GM12878 (cell line): Measurements from ENCODE around the gene ACTMAP. TPM values are rescaled to one million over a fixed set of nuclear protein-coding genes. Genes with fewer than 3 reads are reported as not detected.
A peak's percentile ranks its signal among the peaks of the same experiment; 100 is the strongest.

Experiments
- BACH1 ChIP-seq: fragments of 450-650 bp; IDR thresholded peaks from 2 replicates; pipeline ENCODE4 v1.6.1; 2017; ENCODE audit warnings: mild to moderate bottlenecking, borderline replicate concordance
- E2F4 ChIP-seq: IDR thresholded peaks from 2 replicates; pipeline ENCODE4 v1.6.1; 2012; ENCODE audit warnings: low read depth, low read length, improper control_type of control experiment
- KAT2A ChIP-seq: conservative IDR thresholded peaks from 2 replicates; pipeline ENCODE4 v1.6.1; 2011; ENCODE audit warnings: low read depth, low read length; ENCODE audit not compliant: control insufficient read depth
- MTA2 ChIP-seq: fragments of 450-650 bp; IDR thresholded peaks from 2 replicates; pipeline ENCODE4 v1.6.1; 2016; ENCODE audit warnings: low read depth, mild to moderate bottlenecking, moderate library complexity
- NFYA ChIP-seq: IDR thresholded peaks from 2 replicates; pipeline ENCODE4 v1.6.1; 2011; ENCODE audit warnings: low read depth, mild to moderate bottlenecking, low read length, improper control_type of control experiment, borderline replicate concordance
- RAD21 ChIP-seq: IDR thresholded peaks from 2 replicates; pipeline ENCODE4 v1.6.1; 2011; ENCODE audit warnings: mild to moderate bottlenecking, low read depth, low read length, moderate library complexity; ENCODE audit not compliant: insufficient read depth
- RELA ChIP-seq: fragments of 450-650 bp; IDR thresholded peaks from 2 replicates; pipeline ENCODE4 v1.8.0; 2014; ENCODE audit warnings: borderline replicate concordance; ENCODE audit not compliant: partially characterized antibody
- SRF ChIP-seq, 2 experiments: IDR thresholded peaks; 2 replicates each; pipeline ENCODE4 v1.6.1; 2011; ENCODE audit warnings: low read depth in 2 of 2, low read length in 2 of 2, mild to moderate bottlenecking in 1 of 2, moderate library complexity in 1 of 2
- ZNF217 ChIP-seq: fragments of 450-650 bp; IDR thresholded peaks from 2 replicates; pipeline ENCODE4 v1.6.1; 2017; ENCODE audit warnings: antibody characterized with exemption, mild to moderate bottlenecking
- polyA plus RNA-seq, 11 experiments: library from polyadenylated mRNA; depleted of rRNA in 4 of 11; unstranded in 6 of 11; stranded (reverse) in 5 of 11; fragments of >200 nt; fragmentation: Nextera tagmentation in 4 of 11; fragmentation: Illumina TruSeq in 1 of 11; extraction: Ambion mirVana in 4 of 11; extraction: Trizol in 1 of 11; gene quantifications; 1 replicate in 1 of 11; 2 replicates in 10 of 11; pipeline versions ENCODE4 v1.2.1 to v1.2.3, GENCODE V29; 2011 to 2016; ENCODE audit warnings: inconsistent platforms in 2 of 11, missing spikeins in 2 of 11, low read depth in 1 of 11
- total RNA-seq, 4 experiments: library from RNA; depleted of rRNA in 3 of 4; stranded (reverse); fragments of >200 nt in 3 of 4; fragmentation: Illumina TruSeq in 1 of 4; extraction: Trizol in 1 of 4; gene quantifications; 2 replicates each; pipeline versions ENCODE4 v1.2.1 to v1.2.3, GENCODE V29; 2013 to 2021
- TF ChIP-seq, protein P1 (sequence below): fragments of 150-350 bp; IDR thresholded peaks from 2 replicates; pipeline ENCODE4 v1.6.1; 2016; ENCODE audit warnings: low read depth, low read length
- TF ChIP-seq, protein P2 (sequence below): IDR thresholded peaks from 2 replicates; pipeline ENCODE4 v1.6.1; 2012; ENCODE audit warnings: low read depth, low read length, improper control_type of control experiment

The ACTMAP gene
- total and polyA plus RNA-seq, 10 of the 15 experiments (the other 5 are each of a cell fraction or from before 2014, with no cell fraction given) = 3.0 to 26.2 (median 11.1) TPM

GRCh38 chr19:40797963-40798682 is 47.8 kb upstream of the ACTMAP start (continued):
- TF ChIP-seq, protein P1, sequence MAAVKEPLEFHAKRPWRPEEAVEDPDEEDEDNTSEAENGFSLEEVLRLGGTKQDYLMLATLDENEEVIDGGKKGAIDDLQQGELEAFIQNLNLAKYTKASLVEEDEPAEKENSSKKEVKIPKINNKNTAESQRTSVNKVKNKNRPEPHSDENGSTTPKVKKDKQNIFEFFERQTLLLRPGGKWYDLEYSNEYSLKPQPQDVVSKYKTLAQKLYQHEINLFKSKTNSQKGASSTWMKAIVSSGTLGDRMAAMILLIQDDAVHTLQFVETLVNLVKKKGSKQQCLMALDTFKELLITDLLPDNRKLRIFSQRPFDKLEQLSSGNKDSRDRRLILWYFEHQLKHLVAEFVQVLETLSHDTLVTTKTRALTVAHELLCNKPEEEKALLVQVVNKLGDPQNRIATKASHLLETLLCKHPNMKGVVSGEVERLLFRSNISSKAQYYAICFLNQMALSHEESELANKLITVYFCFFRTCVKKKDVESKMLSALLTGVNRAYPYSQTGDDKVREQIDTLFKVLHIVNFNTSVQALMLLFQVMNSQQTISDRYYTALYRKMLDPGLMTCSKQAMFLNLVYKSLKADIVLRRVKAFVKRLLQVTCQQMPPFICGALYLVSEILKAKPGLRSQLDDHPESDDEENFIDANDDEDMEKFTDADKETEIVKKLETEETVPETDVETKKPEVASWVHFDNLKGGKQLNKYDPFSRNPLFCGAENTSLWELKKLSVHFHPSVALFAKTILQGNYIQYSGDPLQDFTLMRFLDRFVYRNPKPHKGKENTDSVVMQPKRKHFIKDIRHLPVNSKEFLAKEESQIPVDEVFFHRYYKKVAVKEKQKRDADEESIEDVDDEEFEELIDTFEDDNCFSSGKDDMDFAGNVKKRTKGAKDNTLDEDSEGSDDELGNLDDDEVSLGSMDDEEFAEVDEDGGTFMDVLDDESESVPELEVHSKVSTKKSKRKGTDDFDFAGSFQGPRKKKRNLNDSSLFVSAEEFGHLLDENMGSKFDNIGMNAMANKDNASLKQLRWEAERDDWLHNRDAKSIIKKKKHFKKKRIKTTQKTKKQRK = no peak
- TF ChIP-seq, protein P2, sequence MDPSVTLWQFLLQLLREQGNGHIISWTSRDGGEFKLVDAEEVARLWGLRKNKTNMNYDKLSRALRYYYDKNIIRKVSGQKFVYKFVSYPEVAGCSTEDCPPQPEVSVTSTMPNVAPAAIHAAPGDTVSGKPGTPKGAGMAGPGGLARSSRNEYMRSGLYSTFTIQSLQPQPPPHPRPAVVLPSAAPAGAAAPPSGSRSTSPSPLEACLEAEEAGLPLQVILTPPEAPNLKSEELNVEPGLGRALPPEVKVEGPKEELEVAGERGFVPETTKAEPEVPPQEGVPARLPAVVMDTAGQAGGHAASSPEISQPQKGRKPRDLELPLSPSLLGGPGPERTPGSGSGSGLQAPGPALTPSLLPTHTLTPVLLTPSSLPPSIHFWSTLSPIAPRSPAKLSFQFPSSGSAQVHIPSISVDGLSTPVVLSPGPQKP = no peak
- TF ChIP-seq RAD21 = peak; percentile 42; the same call in 1 of the 2 replicates
- TF ChIP-seq BACH1 = peak; percentile 37; the same call in 1 of the 2 replicates
- TF ChIP-seq RELA = no peak
- no peak for TF ChIP-seq KAT2A
- no peak for TF ChIP-seq SRF (IDR thresholded peaks at IDR 0.05; ENCODE audit: low read depth in 2 of 2, low read length in 2 of 2)
- no peak for TF ChIP-seq ZNF217
- no peak for TF ChIP-seq NFYA
- no peak; the same call in 1 of the 2 replicates for TF ChIP-seq E2F4
- no peak for TF ChIP-seq MTA2
